ENCODE measurements around the gene NT5C2.
"Not testable (repeated sequence)": the region's sequence is repeated elsewhere in the genome, so short reads cannot be mapped to it uniquely, and the experiment has no call there.

The NT5C2 gene

DNA sequence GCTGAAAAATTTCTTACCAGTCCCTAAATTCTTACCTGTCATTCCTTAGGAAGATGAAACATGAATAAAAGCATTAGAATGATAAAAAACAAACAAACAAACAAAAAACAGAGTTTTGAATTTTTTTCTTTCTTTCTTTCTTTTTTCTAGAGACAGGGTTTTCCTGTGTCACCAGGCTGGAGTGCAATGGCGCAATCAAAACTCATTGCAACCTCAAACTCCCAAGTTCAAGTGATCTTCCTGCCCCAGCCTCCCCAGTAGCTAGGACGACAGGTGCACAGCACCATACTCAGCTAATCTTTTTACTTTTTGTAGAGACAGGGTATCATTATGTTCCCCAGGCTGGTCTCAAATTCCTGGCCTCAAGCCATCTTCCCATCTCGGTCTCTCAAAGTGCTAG, 26.5 kb downstream of the NT5C2 start:
- TF ChIP-seq, protein P1, sequence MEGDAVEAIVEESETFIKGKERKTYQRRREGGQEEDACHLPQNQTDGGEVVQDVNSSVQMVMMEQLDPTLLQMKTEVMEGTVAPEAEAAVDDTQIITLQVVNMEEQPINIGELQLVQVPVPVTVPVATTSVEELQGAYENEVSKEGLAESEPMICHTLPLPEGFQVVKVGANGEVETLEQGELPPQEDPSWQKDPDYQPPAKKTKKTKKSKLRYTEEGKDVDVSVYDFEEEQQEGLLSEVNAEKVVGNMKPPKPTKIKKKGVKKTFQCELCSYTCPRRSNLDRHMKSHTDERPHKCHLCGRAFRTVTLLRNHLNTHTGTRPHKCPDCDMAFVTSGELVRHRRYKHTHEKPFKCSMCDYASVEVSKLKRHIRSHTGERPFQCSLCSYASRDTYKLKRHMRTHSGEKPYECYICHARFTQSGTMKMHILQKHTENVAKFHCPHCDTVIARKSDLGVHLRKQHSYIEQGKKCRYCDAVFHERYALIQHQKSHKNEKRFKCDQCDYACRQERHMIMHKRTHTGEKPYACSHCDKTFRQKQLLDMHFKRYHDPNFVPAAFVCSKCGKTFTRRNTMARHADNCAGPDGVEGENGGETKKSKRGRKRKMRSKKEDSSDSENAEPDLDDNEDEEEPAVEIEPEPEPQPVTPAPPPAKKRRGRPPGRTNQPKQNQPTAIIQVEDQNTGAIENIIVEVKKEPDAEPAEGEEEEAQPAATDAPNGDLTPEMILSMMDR (IDR thresholded peaks at IDR 0.05; ENCODE audit: control extremely low read depth, extremely low read depth, low read depth, missing control alignments): no peak
- ChIA-PET CTCF (interaction anchor here (0.9 to 1.5 kb wide), 3 partner anchors 11 to 50 kb away, joined by 3 to 4 read pairs (median 4); no protein-coding TSS in a partner anchor), POLR2A (no interaction called here)
- DNase-seq (ENCODE audit: extremely low spot score): no peak

DNA sequence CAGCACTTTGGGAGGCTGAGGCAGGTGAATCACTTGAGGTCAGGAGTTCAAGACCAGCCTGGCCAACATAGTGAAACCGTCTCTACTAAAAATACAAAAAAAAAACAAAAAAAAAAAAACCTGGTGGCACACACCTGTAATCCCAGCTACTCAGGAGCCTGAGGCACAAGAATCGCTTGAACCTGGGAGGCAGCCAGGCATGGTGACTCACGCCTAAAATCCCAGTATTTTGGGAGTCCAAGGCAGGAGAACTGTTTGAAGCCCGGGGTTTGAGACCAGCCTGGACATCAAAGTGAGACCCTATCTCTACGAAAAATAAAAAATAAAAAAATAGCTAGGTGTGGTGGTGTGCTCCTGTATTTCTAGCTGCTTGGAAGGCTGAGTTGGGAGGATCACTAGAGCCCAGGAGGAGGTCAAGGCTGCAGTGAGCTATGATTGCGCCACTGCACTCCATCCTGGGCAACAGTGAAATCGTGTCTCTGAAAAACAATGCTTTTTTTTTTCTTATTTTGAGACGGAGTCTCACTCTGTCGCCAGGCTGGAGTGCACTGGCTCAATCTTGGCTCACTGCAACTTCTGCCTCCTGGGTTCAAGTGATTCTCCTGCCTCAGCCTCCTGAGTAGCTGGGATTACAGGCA, 29.2 kb downstream of the NT5C2 start:
- CTCF ChIA-PET; DNase-seq (ENCODE audit: extremely low spot score): not testable (repeated sequence)

DNA sequence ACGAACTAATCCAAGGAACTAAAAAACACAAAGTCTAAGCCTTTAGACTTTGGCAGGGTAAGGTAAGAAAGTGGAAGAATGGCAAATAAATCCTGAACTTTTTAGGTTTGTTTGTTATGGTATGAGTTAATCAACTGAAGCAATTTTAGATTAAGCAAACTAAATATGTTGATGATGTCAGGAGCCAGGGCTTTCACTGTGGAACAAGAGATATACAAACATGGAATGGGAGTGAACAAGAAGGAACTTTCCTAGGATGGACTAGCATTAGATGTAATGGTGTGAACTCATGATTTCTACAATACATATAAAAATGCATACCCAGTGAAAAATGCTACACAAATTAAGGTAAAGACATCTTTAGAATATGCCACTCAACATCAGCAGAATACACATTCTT, 35.8 kb downstream of the NT5C2 start:
- TF ChIP-seq, protein P1 (IDR thresholded peaks at IDR 0.05; ENCODE audit: control extremely low read depth, extremely low read depth, low read depth, missing control alignments): no peak
- CTCF ChIA-PET: no interaction called here
- POLR2A ChIA-PET: no interaction called here
- no peak for DNase-seq (ENCODE audit: extremely low spot score)

More for the DNA sequence above, 29.2 kb downstream of the NT5C2 start:
- POLR2A ChIA-PET: interaction anchor here (0.5 to 0.7 kb wide), 2 partner anchors 12 to 371 kb away, joined by 10 to 11 read pairs; no protein-coding TSS in a partner anchor

DNA sequence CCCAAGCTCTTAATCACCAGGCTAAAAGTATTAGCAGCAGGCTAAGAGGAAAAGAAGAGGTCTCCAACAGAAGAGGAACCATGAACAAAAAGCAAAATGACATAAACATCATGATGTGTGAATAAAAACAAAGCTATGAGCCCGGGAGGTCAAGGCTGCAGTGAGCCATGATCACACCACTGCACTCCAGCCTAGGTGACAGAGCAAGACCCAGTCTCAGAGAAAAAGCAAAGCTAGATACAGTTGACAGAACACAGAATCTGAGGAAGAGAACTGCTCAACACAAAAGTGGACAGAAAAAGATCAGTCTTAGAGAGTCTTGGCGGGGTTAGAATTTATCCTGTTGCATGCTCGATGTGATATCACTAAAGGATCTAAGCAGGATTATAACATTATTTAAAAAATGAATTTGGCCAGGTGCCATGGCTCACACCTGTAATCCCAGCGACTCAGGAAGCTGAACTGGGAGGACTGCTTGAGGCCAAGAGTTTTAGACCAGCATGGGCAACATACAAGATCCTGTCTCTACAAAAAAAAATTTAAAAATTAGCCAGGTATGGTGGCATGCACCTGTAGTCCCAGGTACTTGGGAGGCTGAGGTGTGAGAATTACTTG, 37.5 kb downstream of the NT5C2 start:
- CTCF ChIA-PET: interaction anchor here (0.7 to 2.5 kb wide), 7 partner anchors 10 to 41 kb away, joined by 3 to 9 read pairs (median 4); no protein-coding TSS in a partner anchor
- POLR2A ChIA-PET: no interaction called here
- TF ChIP-seq, protein P1 (IDR thresholded peaks at IDR 0.05; ENCODE audit: control extremely low read depth, extremely low read depth, low read depth, missing control alignments): no peak

DNA sequence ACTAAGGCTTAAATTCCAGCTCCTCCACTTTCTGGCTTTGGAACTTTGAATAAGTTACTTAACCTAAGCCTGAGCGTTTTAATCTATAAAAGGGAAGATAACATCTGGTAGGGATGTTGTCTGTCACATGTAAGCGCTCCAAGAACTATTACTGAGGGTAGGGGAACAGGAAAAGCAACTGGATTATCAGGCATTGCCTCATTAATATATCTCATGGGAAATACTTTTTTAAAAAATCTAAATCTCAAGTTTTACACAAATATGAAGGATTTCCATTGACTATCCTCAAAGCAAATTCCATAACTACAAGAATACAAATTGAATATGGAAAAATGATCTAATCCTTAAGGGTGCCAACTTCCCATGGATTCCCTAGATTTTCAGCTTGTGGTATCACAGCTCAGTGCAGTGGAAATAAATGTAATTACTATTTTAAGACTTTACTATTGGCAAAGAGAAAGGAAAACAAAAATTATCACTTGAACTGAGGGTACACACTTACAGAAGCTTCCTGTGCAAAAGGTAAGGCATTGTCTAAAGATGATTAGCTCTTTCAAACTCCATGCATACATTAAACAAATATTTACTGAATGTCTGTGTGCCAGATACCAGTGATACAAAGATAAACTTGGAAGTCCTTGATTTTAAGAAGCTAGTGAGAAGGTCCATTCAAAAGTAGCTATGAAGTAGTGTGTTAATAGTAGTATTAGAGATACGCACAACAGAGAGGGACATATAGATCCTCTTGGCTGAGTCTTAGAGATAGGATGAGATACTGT, 38.4 kb downstream of the NT5C2 start:
- POLR2A ChIA-PET: no interaction called here
- TF ChIP-seq, protein P1 (IDR thresholded peaks at IDR 0.05; ENCODE audit: control extremely low read depth, extremely low read depth, low read depth, missing control alignments): no peak
- DNase-seq (ENCODE audit: extremely low spot score): no peak
- CTCF ChIA-PET: interaction anchor here (0.7 to 2.5 kb wide), 9 partner anchors 9 to 237 kb away, joined by 3 to 9 read pairs (median 4); partner anchors contain the start of gene CNNM2

More for the DNA sequence above, 37.5 kb downstream of the NT5C2 start:
- DNase-seq (ENCODE audit: extremely low spot score): no peak

DNA sequence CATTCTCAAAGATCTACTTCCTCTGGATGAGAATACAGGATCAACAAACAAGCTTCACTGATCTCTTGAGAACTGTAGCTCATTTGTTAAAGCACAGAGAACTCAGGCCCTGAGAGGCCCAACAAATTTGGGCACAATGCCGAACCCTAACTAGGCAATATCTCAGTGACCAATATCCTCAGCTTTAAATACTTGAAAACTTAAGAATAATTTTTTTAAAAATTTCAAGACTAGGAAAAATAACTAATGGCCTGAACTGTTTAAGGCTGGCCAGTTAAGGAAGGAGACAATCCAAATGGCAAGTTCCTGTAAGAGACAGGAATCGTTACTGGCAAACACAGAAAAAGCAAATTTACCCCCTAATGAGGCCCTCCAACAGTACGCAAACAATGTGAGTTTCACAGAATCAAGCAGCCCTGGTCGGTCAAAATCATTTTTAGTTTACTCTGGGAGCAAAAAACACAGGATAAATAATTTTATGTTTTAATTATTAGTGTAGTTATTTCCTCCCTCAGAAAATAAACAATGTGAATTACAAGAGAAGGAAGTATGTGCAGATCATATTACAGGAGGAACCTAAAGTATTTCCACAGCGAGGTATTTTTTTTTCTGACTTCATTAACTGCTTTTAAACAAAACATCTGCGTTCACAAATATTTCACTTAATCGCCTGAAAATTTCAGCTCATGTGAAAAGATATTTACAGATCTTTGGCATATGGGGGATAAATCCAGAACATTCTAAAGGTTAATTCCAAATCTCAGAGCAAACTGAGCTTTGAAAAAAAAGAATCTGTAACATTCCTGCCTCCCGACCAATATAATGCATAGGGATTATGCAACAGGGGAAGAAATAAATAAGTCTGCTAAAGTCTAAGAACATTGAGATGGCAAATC, 39.5 kb downstream of the NT5C2 start:
- CTCF ChIA-PET: interaction anchor here (1.2 to 2.5 kb wide), 4 partner anchors 8 to 236 kb away, joined by 3 to 9 read pairs (median 6); partner anchors contain the start of gene CNNM2
- DNase-seq (ENCODE audit: extremely low spot score): no peak
- TF ChIP-seq, protein P1 (IDR thresholded peaks at IDR 0.05; ENCODE audit: control extremely low read depth, extremely low read depth, low read depth, missing control alignments): no peak
- POLR2A ChIA-PET: no interaction called here

Measured in GM10248 (cell line).